ENCODE data around the gene MOCS1.

Gene MOCS1

DNA sequence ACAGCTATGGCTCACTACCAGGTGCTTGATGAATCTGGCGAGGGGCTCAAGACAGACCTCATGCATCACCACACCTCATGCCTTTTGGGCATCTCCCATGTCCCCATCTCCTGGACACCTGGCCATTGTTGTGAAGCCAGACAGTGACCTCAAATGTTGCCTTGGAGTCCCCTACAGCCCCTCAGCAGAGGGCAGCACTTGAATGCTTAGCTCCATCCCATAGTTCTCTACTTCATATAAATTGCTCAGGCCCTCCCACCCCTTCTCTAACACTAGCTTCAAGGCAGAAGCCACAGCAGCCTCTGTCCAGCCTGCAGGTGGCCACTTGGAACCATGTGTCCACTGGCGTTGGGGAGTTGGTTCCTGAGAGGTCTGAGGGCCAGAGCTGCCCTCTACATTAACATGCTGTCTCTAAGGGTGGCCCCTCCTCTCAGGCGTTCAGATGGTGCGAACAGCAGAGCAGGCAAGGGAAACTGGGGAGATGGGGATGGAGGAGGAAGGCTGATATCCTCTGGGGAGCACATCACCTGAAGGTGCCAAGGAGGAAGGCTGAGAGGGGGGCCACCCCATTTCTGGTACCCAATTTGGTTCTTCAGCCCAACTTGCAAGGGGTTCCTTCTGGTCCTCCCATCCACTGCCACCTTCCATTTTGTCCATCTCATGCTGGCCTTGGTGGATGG is 31.3 kb downstream of the MOCS1 start:
- Histone ChIP-seq H3K4me1 (ENCODE audit: control insufficient read depth in 1 of 2, insufficient read depth in 1 of 2, low read depth in 1 of 2, low read length in 1 of 2) (no peaks in the 10 kb centered on the region), H3K36me3 (peaks cover 53% of the 10 kb centered on the region), H3K9me3 (no peaks in the 10 kb centered on the region), H3K4me3 (ENCODE audit: low read depth in 1 of 2, low read length in 1 of 2) (no peak overlapping the region), H3K27me3 (no peaks in the 10 kb centered on the region), H3K27ac (no peak overlapping the region)
- TF ChIP-seq, protein P1, sequence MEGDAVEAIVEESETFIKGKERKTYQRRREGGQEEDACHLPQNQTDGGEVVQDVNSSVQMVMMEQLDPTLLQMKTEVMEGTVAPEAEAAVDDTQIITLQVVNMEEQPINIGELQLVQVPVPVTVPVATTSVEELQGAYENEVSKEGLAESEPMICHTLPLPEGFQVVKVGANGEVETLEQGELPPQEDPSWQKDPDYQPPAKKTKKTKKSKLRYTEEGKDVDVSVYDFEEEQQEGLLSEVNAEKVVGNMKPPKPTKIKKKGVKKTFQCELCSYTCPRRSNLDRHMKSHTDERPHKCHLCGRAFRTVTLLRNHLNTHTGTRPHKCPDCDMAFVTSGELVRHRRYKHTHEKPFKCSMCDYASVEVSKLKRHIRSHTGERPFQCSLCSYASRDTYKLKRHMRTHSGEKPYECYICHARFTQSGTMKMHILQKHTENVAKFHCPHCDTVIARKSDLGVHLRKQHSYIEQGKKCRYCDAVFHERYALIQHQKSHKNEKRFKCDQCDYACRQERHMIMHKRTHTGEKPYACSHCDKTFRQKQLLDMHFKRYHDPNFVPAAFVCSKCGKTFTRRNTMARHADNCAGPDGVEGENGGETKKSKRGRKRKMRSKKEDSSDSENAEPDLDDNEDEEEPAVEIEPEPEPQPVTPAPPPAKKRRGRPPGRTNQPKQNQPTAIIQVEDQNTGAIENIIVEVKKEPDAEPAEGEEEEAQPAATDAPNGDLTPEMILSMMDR (IDR thresholded peaks at IDR 0.05), result no peak

- H3K4me1 ChIP-seq (ENCODE audit: control insufficient read depth in 1 of 2, insufficient read depth in 1 of 2, low read depth in 1 of 2, low read length in 1 of 2), result no peaks in the 10 kb centered on the region
- peaks cover 57% of the 10 kb centered on the region for H3K36me3 ChIP-seq
- TF ChIP-seq, protein P1 (IDR thresholded peaks at IDR 0.05), result no peak
These were observed 32.1 kb downstream of the MOCS1 start for GRCh38 chr6:39902136-39902535.

DNA sequence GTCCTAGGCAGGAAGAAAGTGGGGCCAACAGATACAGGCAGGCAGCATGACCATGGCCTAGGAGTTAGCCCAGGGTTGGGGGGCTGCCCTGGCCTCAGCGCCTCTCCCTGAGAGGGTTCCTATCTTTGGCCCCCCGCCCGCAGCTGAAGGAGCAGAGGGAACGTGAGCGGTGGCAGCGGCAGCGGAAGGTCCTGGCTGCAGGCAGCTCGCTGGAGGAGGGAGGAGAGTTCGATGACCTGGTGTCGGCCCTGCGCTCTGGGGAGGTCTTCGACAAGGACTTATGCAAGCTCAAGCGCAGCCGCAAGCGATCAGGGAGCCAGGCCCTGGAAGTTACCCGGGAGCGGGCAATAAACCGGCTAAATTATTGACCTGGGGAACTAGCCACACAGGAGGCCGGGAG is 32.6 kb downstream of the MOCS1 start:
- no peak overlapping the region for H3K27ac ChIP-seq
- H3K27me3 ChIP-seq, result no peaks in the 10 kb centered on the region
- TF ChIP-seq, protein P1 (IDR thresholded peaks at IDR 0.05), result no peak
- H3K36me3 ChIP-seq, result peaks cover 59% of the 10 kb centered on the region
- no peaks in the 10 kb centered on the region for H3K9me3 ChIP-seq
- H3K4me3 ChIP-seq (ENCODE audit: low read depth in 1 of 2, low read length in 1 of 2), result no peak overlapping the region
- H3K4me1 ChIP-seq (ENCODE audit: control insufficient read depth in 1 of 2, insufficient read depth in 1 of 2, low read depth in 1 of 2, low read length in 1 of 2), result no peaks in the 10 kb centered on the region

More at GRCh38 chr6:39902136-39902535, 32.1 kb downstream of the MOCS1 start:
- Histone ChIP-seq H3K27ac (no peak overlapping the region), H3K9me3 (no peaks in the 10 kb centered on the region), H3K4me3 (ENCODE audit: low read depth in 1 of 2, low read length in 1 of 2) (no peak overlapping the region), H3K27me3 (no peaks in the 10 kb centered on the region)

- H3K9me3 ChIP-seq, result no peaks in the 10 kb centered on the region
- H3K36me3 ChIP-seq, result peaks cover 59% of the 10 kb centered on the region
- H3K27ac ChIP-seq, result no peak overlapping the region
- H3K4me3 ChIP-seq (ENCODE audit: low read depth in 1 of 2, low read length in 1 of 2), result no peak overlapping the region
- no peaks in the 10 kb centered on the region for H3K27me3 ChIP-seq
- TF ChIP-seq, protein P1 (IDR thresholded peaks at IDR 0.05), result no peak
- no peaks in the 10 kb centered on the region for H3K4me1 ChIP-seq (ENCODE audit: control insufficient read depth in 1 of 2, insufficient read depth in 1 of 2, low read depth in 1 of 2, low read length in 1 of 2)
These were observed 33.1 kb downstream of the MOCS1 start for GRCh38 chr6:39901116-39901655.

DNA sequence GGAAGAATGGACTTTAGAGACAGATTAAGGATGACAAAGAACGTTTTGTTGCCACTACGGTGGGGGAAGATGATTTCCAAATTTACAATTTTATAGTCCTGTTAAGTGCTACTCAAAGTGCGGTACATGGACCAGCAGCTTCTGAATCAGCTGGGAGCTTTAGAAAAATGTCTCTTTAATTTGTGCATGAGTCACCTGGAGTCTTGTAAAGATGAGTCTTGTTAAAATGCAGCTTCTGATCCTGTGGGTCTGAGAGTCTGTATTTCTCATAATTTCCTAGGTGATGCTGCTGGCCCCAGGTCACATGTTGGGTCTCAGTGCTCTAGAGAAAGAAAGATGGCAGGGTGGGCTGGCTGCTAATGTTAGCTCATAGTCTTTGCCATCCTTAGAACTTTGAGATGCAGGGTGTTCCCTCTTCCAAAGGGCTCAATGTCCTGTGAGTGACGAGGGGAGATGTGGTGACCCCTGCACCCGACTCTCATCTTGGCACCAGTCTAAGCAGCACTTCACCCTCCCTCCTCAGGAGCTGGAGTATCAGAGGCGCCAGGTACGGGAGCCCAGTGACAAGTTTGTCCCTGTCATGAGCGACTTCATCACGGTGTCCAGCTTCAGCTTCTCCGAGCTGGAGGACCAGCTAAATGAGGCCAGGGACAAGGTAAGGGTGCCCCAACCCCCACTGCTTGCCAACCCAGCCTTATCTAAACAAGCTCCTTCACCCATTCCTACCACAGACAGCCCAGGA is 34.5 kb downstream of the MOCS1 start:
- H3K27ac ChIP-seq, result no peak overlapping the region
- no peak overlapping the region for H3K4me3 ChIP-seq (ENCODE audit: low read depth in 1 of 2, low read length in 1 of 2)
- TF ChIP-seq, protein P1 (IDR thresholded peaks at IDR 0.05), result no peak
- H3K4me1 ChIP-seq (ENCODE audit: control insufficient read depth in 1 of 2, insufficient read depth in 1 of 2, low read depth in 1 of 2, low read length in 1 of 2), result no peaks in the 10 kb centered on the region
- no peaks in the 10 kb centered on the region for H3K27me3 ChIP-seq
- peaks cover 59% of the 10 kb centered on the region for H3K36me3 ChIP-seq
- no peaks in the 10 kb centered on the region for H3K9me3 ChIP-seq

All from neutrophil (primary cell).